Measurements from ENCODE around the gene MCM3AP.

The MCM3AP gene

DNA sequence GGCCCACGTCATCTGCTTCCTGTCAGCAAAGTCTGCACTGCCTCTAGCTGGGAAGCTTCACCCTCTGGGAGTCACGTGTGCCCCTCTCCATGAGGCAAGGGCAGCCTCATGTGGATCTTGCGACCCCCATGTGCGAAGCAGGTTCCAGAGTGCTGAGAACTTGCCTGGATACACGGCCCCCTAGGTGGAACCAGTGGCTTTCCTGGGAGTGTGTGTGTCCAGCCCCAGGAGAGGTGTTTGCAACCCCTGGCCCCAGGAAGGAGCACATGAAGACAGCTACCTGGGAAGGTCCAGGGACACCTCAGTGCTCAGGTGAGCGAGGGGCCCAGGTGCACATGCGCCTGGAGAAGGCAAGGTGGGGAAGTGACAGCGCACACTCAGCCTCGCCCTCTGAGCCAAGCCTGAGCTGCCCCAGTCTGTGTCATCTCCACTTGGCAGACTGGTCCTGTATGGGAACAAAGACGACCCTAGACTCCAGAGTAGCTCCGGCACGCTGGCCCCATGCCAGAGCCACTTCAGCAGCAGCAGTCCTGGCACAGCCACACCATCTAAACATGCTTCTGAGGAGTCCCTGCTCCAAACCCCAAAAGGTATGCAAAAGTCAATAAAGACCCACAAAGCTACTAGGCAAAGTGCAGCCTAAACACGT is 65.7 kb downstream of the MCM3AP start:
- DNase-seq (ENCODE audit: extremely low spot score): no peak
- TF ChIP-seq HDGF (IDR thresholded peaks at IDR 0.05; ENCODE audit: borderline replicate concordance) (no peak), SP1 (IDR thresholded peaks at IDR 0.05) (no peak), BHLHE40 (IDR thresholded peaks at IDR 0.05; ENCODE audit: borderline replicate concordance) (no peak), NFRKB (IDR thresholded peaks at IDR 0.05) (no peak), FOXK2 (IDR thresholded peaks at IDR 0.05) (no peak), ARNT (IDR thresholded peaks at IDR 0.05) (no peak), ELF4 (IDR thresholded peaks at IDR 0.05) (no peak), LEF1 (IDR thresholded peaks at IDR 0.05; ENCODE audit: borderline replicate concordance) (no peak), CTBP1 (IDR thresholded peaks at IDR 0.05; ENCODE audit: borderline replicate concordance) (no peak), SUZ12 (IDR thresholded peaks at IDR 0.05) (no peak), L3MBTL2 (conservative IDR thresholded peaks at IDR 0.05) (no peak), FOXA1 (IDR thresholded peaks at IDR 0.05) (no peak), TARDBP (IDR thresholded peaks at IDR 0.05) (no peak)
- TF ChIP-seq, protein P1, sequence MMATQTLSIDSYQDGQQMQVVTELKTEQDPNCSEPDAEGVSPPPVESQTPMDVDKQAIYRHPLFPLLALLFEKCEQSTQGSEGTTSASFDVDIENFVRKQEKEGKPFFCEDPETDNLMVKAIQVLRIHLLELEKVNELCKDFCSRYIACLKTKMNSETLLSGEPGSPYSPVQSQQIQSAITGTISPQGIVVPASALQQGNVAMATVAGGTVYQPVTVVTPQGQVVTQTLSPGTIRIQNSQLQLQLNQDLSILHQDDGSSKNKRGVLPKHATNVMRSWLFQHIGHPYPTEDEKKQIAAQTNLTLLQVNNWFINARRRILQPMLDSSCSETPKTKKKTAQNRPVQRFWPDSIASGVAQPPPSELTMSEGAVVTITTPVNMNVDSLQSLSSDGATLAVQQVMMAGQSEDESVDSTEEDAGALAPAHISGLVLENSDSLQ (IDR thresholded peaks at IDR 0.05): no peak
- POLR2A ChIA-PET: no interaction called here
- CTCF ChIA-PET: interaction anchor here (0.6 kb wide), 1 partner anchor 388 kb away, joined by 4 read pairs; no protein-coding TSS in a partner anchor

DNA sequence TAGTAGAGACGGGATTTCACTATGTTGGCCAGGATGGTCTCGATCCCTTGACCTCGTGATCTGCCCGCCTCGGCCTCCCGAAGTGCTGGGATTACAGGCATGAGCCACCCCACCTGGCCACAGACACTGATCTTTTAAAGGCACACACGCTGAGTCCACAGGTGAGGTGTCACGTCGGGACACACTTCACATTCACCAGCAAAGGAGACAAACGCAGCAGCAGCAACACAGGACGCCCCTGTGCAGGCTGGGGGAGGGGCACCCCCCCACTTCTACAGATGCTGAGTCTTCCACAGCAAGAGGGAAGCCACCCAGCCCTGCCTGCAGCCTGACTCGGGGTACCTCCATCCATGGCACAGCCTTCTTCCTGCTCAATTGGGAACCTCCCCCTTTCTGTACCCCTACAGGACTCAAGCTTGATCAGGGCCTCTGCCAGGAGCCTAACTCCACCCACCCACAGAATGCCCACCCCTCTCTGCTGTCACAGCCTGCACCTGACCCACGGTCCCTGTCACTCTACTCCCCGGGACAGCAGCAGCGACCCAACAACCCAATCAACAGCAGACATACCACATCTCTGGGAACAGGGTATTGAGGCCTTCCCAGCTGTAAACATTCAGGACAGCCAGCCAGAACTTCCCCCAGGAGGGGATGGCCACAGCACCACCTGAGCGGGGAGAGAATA is 66.4 kb downstream of the MCM3AP start:
- ChIA-PET CTCF (no interaction called here), POLR2A (no interaction called here)
- TF ChIP-seq ZNF384 (IDR thresholded peaks at IDR 0.05) (no peak), ARNT (IDR thresholded peaks at IDR 0.05) (no peak), NFRKB (IDR thresholded peaks at IDR 0.05) (no peak), ELF4 (IDR thresholded peaks at IDR 0.05) (no peak), SP1 (IDR thresholded peaks at IDR 0.05) (no peak), TARDBP (IDR thresholded peaks at IDR 0.05) (no peak), SUZ12 (IDR thresholded peaks at IDR 0.05) (no peak), FOXA1 (IDR thresholded peaks at IDR 0.05) (no peak), FOXK2 (IDR thresholded peaks at IDR 0.05) (no peak), L3MBTL2 (conservative IDR thresholded peaks at IDR 0.05) (no peak), BHLHE40 (IDR thresholded peaks at IDR 0.05; ENCODE audit: borderline replicate concordance) (no peak), LEF1 (IDR thresholded peaks at IDR 0.05; ENCODE audit: borderline replicate concordance) (no peak), HDGF (IDR thresholded peaks at IDR 0.05; ENCODE audit: borderline replicate concordance) (no peak), CTBP1 (IDR thresholded peaks at IDR 0.05; ENCODE audit: borderline replicate concordance) (no peak), FOXM1 (IDR thresholded peaks at IDR 0.05; ENCODE audit: borderline replicate concordance) (no peak)
- DNase-seq (ENCODE audit: extremely low spot score): no peak

DNA sequence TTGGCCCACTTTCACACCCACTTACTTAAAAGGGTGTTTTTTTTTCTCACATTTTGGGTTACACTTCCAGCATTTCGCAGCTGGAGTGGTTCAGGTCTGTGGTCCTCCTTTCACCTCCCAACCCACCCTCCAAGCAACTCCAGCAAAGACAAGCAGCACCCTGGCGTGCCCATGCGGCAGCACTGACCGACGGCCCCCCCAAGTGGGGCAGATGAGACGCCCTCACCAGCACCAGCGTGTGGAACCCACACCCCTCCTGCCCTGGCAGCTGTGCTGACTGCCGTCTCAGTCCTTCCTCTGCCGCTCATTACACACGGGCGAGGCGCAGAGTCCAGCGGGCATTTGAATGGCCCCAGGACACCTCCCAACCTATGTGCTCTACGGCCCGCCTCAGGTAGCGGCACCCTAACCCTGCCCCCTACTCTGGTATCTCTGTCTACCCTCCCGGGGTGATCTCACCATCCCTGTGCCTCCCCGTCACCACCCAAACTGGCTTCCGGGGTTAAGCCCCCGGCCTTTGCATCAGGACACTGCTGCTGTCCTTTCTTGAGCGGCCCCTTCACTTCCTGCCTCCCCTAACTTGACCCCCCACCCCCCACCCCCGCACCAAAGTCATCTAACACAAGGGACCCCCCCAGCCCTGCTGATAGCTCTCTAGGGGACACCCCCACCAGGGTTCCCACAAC is 67.8 kb downstream of the MCM3AP start:
- ChIA-PET CTCF (no interaction called here), POLR2A (no interaction called here)
- no peak for DNase-seq (ENCODE audit: extremely low spot score)
- TF ChIP-seq CTBP1 (IDR thresholded peaks at IDR 0.05; ENCODE audit: borderline replicate concordance) (no peak), SUZ12 (IDR thresholded peaks at IDR 0.05) (no peak), ELF4 (IDR thresholded peaks at IDR 0.05) (no peak), LEF1 (IDR thresholded peaks at IDR 0.05; ENCODE audit: borderline replicate concordance) (no peak), TARDBP (IDR thresholded peaks at IDR 0.05) (no peak), BHLHE40 (IDR thresholded peaks at IDR 0.05; ENCODE audit: borderline replicate concordance) (no peak), FOXK2 (IDR thresholded peaks at IDR 0.05) (no peak), L3MBTL2 (conservative IDR thresholded peaks at IDR 0.05) (no peak), HDGF (IDR thresholded peaks at IDR 0.05; ENCODE audit: borderline replicate concordance) (no peak), FOXM1 (IDR thresholded peaks at IDR 0.05; ENCODE audit: borderline replicate concordance) (no peak), NFRKB (IDR thresholded peaks at IDR 0.05) (no peak), FOXA1 (IDR thresholded peaks at IDR 0.05) (no peak), ZNF384 (IDR thresholded peaks at IDR 0.05) (no peak), SP1 (IDR thresholded peaks at IDR 0.05) (no peak), ARNT (IDR thresholded peaks at IDR 0.05) (no peak)
- TF ChIP-seq, protein P1 (IDR thresholded peaks at IDR 0.05): no peak

GRCh38 chr21:46216132-46216747 is 69.2 kb downstream of the MCM3AP start:
- TF ChIP-seq FOXA1 (IDR thresholded peaks at IDR 0.05) (no peak), BHLHE40 (IDR thresholded peaks at IDR 0.05; ENCODE audit: borderline replicate concordance) (no peak), FOXK2 (IDR thresholded peaks at IDR 0.05) (no peak), HDGF (IDR thresholded peaks at IDR 0.05; ENCODE audit: borderline replicate concordance) (no peak)
- CTCF ChIA-PET: no interaction called here
- POLR2A ChIA-PET: no interaction called here
- DNase-seq (ENCODE audit: extremely low spot score): no peak

GRCh38 chr21:46215436-46216131 is 69.8 kb downstream of the MCM3AP start:
- no peak for TF ChIP-seq TARDBP (IDR thresholded peaks at IDR 0.05)
- TF ChIP-seq ELF4 (IDR thresholded peaks at IDR 0.05): no peak
- no peak for TF ChIP-seq L3MBTL2 (conservative IDR thresholded peaks at IDR 0.05)
- TF ChIP-seq FOXM1 (IDR thresholded peaks at IDR 0.05; ENCODE audit: borderline replicate concordance): no peak
- TF ChIP-seq CTBP1 (IDR thresholded peaks at IDR 0.05; ENCODE audit: borderline replicate concordance): no peak
- no peak for TF ChIP-seq NFRKB (IDR thresholded peaks at IDR 0.05)
- TF ChIP-seq, protein P1 (IDR thresholded peaks at IDR 0.05): no peak
- no peak for TF ChIP-seq FOXA1 (IDR thresholded peaks at IDR 0.05)
- no peak for TF ChIP-seq ZNF384 (IDR thresholded peaks at IDR 0.05)
- TF ChIP-seq ARNT (IDR thresholded peaks at IDR 0.05): no peak
- TF ChIP-seq HDGF (IDR thresholded peaks at IDR 0.05; ENCODE audit: borderline replicate concordance): no peak
- ChIA-PET POLR2A (no interaction called here), CTCF (interaction anchor here (0.8 kb wide), 1 partner anchor 9 kb away, joined by 3 read pairs; no protein-coding TSS in a partner anchor)
- DNase-seq (ENCODE audit: extremely low spot score): no peak
